ENCODE data around the gene IMPDH2.
A peak's percentile ranks its signal among the peaks of the same experiment; 100 is the strongest.
"Not testable (repeated sequence)": the region's sequence is repeated elsewhere in the genome, so short reads cannot be mapped to it uniquely, and the experiment has no call there.

Gene IMPDH2

DNA sequence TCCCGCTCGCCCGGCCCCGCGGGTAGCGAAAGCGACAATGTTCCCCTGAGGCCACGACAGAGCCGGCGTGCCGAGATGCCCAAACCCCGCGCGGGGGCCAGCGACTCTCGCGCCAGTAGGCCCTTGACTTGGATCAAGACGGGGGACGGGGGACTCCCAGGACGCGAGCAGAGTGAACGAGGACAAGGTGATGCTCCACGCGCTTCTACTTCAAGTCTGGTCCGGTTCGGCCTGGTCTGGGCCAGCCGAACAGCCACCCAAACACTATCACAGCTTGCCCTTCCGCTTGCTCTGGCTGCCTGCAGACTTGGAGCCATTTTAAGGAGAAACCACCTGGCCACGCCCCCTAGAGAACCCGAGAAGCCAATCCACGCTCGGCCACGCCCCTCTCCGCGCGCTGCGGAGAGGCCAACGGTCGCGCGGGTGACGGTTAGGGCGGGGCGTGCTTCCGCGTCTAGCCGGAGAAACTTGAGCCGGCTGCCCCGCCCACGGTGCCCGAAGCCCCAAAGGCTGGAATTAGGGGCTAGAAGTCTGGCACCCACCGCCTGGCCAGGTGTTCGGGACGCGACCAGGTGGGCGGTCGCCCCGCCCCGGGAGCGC is 7.9 kb downstream of the IMPDH2 start:
- peak; percentile 96 to 100 for DNase-seq

DNA sequence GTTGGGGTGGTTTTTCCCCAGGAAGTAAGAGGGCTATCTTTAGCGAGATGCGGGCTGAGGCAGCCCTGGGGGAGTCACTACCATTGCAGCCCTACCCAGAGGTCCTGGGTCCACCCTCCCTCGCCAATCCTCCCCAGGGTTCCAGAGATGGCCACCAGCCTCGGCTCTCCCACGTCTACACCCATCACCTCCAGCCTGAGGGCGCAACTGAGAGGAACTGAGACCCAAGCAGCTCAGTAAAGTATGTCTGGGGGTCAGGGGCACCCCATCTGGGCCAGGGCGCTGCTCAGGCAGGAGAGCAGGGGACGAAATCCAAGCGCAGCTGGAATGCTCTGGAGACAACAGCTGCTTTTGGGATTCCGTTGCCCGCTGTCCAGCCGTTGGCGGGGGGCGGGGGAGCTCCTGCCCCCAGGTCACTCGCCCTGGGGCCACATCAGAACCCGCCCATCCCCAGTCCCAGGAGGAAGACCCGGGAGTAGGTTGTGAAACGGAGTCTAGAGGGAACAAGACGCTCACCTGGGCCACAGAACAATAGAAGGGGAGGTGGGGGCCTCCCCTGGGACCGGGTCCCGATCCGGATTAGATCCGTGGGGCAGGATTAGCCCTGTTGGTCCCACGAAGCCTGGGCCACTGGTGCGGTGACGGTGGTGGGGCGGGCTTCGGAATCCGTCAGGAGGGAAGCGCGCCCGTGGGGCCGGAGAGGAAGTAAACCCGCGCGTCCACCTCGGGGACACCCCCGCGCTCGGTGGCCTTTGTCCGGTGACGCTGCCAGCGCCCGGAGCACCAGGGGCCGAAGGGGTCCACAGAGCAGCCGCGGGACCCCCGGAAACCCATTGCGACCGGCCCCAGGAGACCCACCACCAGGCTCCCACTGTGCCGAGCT is 8.6 kb downstream of the IMPDH2 start:
- DNase-seq = peak; percentile 48 to 71

DNA sequence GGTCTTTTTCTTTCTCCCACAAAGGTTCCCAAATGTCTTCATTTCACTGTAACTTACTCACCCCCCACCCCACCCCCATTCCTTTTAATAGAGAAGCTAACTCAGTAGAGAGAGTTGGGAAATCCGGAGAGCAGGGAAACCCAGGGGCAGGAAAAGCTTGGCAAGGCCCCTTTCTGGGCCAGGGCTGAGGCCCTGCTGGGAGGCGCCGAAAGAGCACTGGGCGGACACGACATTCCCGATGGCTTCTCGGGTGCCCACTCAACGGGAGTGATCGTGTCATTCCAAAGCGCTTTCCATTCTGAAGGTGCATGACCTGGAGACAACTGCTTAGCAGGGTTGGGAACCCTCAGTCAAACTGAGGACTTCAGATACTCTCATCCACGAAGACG is 9.3 kb downstream of the IMPDH2 start:
- DNase-seq = peak in 1 of 2 experiments; percentile 47

DNA sequence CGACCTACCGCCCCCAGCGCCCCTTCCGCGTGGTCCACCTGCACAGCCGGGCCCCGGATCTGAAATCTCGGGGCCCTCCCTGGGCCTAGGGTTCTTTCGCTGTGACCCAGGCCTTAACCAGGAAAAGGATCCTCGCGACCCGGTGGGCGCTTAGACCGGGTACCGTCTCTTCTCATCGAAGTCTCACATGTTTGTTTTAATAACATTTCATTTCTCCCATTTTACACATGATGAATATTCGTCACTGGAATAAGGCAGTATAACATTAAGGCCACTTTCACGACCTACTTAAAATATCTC is 10.5 kb downstream of the IMPDH2 start:
- no peak for DNase-seq

DNA sequence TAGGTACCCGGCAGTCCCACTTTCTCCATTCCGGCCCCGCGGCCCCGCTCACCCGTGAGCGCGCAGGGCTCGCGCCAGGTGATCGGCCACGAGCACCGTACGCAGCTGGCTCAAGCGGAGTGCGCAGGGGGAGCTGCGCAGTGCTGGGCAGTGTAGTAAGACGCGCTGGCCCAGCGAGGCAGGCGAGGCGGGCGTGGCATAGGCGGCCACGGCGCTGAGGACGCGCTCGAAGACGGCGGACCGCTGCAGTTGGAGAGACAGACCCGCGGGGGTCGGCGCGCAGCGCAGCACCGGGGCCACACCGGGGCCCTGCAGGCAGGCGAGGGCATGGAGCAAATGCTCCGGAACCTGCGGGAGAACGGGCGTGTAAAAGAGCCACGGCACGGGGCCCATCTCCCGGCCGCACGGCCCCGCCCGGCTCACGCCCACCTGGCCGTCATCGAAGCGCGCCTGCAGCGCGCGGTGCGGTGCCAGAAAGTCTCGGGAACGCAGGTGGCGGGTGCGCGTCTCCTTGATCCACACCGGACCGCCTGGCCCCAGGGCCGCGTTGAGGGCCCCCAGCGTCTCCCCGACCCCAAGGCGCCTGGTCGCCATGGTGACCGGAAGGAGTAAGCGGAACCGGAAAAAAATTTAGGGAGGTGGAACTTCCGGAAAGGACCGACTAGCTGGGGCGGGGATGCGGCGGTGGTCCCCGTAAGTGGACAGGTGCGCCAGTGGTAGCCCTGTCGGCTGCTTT is 11.1 kb downstream of the IMPDH2 start, which contains the start of gene DALRD3:
DALRD3 (minus strand) TSS at position 610 of the 736 bp plus-strand sequence; CDS start at position 594, 16 bp downstream.
- DNase-seq = peak; percentile 69 to 93

DNA sequence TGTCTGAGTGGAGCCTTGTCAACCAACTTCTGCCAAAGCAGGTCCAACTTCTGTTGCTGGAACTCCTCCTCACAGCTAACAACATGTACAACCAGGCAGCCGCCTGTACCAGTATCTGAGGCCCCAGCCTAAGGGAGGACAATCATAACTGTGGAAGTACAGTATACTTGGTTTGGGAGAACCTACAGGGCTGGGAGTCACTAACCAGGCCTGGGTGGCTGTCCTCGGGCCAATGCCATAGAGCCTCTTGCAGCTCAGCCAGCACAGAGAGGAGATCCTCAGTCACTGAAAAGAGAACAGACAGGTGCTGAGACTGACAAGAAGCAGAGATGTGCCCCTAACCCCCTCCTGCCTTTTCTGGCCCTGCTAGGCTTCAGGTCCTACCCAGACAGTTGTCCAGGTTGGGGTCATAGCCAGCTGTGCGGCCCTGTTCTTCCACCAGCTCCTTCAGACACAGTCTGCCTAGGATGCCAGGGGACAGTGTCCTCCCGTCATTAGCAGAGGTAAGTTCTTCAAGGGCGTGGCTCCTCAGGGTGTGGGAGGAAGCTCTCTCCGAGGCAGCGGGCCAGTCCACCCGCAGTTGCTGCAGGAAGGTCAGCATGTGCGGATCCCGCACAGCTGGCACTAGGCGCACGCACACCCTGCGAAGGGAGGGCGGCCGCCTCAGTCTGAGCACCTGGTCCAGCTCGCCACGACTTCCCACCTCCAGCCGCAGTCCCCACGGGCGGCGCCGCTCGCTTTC is 11.8 kb downstream of the IMPDH2 start:
- peak in 1 of 2 experiments; percentile 27 for DNase-seq

GRCh38 chr3:49016414-49017228 is 12.6 kb downstream of the IMPDH2 start:
- DNase-seq = peak in 1 of 2 experiments; percentile 13

DNA sequence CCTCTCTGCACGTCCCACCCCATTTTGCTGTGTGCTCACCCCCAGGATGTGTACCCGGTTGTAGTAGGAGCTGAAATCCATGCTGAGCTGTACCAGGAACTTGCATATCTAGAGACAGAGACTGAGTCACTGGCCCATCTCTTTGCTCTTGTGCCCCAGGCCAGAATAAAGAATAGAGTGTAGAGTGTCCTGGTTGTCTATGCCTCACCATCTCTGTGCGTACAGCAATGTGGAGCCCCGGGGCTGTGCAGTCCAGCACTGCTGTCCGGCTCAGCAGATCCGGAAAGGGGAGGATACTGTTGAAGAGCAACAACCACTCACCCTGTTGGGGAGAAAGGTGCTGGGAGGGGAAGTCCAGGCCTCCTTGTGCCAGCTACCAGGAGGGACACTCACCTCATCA is 13.4 kb downstream of the IMPDH2 start:
- DNase-seq = no peak

GRCh38 chr3:49015072-49015471 is 14.1 kb downstream of the IMPDH2 start:
- DNase-seq = no peak

DNA sequence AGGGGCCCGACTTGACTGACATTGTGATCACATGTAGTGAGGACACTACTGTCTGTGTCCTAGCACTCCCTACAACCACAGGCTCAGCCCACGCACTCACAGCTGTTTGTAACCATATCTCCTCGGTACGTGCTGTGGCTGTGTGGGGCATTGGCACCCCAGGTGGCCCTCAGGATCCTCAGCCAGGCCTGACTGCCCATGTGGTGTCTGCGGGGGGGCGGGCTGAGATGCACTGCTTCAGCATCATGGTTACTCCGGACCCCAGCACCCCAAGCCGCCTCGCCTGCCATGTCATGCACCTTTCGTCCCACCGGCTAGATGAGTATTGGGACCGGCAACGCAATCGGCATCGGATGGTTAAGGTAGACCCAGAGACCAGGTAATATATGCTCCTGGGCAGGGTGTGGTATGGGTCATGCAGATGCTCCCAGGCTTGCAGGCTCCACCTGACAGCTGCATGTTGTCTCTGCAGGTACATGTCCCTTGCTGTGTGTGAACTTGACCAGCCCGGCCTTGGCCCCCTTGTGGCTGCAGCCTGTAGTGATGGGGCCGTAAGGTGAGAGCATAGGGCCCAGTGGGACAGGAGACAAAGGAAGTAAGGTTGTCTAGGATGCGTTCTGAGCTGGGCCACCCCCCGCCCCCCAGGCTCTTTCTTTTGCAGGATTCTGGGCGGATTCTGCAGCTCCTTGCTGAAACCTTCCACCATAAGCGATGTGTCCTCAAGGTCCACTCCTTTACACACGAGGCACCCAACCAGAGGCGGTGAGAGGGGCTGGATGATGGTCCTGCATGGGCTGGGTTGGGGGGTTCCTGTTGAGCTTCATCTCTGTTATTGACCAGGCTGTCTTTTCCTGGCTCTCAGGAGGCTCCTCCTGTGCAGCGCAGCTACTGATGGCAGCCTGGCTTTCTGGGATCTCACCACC is 15.2 kb downstream of the IMPDH2 start:
- peak; percentile 52 to 77 for DNase-seq

DNA sequence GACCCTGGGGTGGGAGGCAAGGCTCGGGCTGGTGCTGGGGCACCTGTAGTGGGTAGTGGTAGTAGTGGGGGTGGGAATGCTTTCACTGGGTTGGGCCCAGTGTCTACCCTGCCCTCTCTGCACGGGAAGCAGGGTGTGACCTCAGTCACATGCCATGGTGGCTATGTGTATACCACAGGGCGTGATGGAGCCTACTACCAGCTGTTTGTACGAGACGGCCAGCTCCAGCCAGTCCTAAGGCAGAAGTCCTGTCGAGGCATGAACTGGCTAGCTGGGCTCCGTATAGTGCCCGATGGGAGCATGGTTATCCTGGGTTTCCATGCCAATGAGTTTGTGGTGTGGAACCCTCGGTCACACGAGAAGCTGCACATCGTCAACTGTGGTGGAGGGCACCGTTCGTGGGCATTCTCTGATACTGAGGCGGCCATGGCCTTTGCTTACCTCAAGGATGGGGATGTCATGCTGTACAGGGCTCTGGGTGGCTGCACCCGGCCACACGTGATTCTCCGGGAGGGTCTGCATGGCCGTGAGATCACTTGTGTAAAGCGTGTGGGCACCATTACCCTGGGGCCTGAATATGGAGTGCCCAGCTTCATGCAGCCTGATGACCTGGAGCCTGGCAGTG is 16.0 kb downstream of the IMPDH2 start:
- no peak for DNase-seq

- no peak for DNase-seq
Measured at GRCh38 chr3:49012441-49013017, 16.7 kb downstream of the IMPDH2 start.

DNA sequence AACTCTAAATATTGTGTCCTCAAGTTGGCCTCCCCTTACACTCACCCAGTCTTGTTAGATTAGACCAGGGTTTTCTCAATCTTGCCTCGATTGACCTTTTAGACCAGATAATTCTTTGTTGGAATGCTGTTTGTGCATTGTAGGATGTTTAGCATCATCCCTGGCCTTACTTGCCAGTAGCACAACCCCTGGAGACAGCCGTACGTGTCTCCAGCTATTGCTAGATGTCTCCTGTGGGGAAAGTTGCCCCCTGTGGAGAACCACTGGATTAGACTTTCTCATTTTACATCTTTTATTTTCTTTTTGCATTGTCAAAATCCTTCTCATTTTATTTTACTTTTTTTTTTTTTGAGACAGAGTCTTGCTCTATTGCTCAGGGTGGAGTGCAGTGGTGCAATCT is 19.8 kb downstream of the IMPDH2 start:
- DNase-seq = no peak

DNA sequence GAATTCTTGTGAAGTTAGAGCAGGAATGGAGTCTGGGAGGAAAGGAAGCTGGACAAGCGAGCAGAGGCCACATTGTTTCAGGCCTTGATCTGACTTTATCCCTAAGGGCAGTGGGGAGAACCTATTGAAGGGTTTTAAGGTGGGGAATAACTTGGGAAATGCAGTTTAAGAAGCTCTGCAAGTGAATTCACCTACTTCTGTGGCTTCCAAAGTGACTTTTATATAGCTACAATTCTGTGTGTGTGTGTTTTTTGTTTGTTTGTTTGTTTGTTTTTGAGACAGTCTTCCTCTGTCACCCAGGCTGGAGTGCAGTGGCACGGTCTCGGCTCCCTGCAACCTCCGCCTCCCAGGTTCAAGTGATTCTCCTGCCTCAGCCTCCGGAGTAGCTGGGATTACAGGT is 20.6 kb downstream of the IMPDH2 start:
- not testable (repeated sequence) for DNase-seq

DNA sequence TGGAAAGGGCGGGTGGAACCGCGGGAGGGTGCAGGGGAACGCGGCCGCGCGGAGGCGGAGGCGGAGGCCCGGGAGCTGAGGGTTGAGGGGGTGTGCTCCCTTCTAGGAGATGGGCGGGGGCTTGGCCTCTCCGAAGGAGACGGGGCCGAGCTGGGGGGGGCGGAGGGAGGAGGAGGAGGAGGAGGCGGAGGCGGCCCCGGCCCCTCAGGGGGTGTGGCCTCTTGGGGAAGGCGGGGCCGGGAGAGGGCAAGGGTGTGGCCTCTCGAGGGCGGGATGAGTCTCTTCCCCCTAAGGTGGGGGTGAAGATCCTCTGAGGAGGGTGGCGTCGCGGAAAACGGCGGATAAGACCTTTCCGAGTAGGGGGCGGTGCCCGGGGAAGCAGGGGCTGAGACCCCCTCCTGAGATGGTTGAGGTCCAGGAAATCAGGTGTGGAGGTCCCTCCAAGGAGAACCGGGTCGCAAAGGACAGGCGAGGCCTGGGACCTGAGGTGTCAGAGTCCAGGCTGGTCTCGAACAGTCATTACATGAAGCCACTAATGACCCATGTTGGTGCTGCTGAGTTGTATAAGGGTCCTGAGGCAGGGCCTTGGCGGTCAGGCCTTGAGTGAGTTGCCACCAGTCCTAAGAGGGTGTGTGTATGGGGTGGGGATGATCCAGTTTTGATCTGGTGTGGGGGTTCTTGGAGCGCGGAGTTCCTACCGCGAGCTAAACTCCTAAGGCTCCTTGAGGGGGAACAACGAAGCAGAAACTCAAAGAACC is 21.2 kb downstream of the IMPDH2 start:
- peak; percentile 26 to 87 for DNase-seq

DNA sequence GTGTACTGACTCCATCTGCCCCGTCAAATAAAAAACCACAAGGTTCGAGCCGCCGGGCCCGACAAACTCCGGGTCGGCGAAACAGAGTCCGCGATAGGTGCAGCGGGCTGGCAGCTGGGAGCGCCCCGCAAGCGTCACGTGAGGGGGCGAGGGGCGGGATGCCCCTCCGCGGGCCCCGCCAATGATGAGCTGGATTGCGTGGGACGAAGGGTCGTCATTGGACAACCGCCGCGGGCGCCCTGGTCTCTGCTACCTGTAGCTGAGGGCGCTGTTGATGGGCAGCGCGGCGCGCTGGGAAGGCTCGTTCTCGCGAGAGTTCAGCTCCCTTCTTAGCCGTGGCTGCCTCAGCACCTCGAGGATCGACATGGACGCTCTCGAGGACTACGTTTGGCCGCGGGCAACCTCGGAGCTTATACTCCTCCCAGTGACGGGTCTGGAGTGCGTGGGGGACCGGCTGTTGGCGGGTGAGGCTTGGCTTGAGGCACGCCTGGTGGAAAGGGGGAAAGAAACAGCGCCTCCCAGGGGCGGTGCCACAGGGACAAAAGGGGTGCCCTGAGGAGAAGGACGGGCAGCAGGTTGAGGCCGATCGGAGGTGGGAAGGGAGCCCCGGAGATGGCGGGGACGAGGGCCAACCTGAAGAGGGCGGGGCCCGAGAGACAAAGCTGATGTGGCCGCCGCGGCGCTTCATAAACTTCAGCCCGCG is 22.0 kb downstream of the IMPDH2 start, which contains the start of gene WDR6:
WDR6 (plus strand) TSS at position 324 of the 703 bp plus-strand sequence; CDS start at position 365, 41 bp downstream.
- peak; percentile 94 to 98 for DNase-seq

DNA sequence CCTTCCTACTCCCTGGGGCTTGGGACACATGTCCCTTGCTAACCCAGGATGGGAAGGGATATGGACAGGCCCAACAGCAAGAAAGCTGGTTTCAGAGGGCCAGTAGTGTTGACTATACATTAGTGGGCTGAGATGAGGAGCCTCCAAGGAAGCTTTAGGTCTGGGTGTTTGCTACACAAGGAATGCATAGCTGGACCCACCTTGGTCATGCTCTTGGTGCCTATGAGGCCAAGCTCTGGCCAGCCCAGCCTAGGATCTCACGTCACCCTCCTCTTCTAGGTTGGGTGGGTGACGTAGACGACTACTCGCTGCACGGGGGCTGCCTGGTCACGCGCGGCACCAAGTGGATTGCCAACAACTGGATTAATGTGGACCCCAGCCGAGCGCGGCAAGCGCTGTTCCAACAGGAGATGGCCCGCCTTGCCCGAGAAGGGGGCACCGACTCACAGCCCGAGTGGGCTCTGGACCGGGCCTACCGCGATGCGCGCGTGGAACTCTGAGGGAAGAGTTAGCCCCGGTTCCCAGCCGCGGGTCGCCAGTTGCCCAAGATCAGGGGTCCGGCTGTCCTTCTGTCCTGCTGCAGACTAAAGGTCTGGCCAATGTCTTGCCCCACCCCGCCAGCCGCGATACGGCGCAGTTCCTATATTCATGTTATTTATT is 22.7 kb downstream of the IMPDH2 start:
- DNase-seq = peak in 1 of 2 experiments; percentile 42

GRCh38 chr3:49005998-49006397 is 23.2 kb downstream of the IMPDH2 start:
- DNase-seq = no peak

Measured in NCI-H526 (cell line).